B cell (primary cell): Measurements from ENCODE around the gene SYT11. TPM values are rescaled to one million over a fixed set of nuclear protein-coding genes. Genes with fewer than 3 reads are reported as not detected.
A peak's percentile ranks its signal among the peaks of the same experiment; 100 is the strongest.

Experiments
- ATAC-seq: fragments of 200-7000 bp; cut with Tn5 transposase; one replicate; pipeline ENCODE4 v1.10.0; 2021; ENCODE audit warnings: low read depth, mild to moderate bottlenecking, moderate number of reproducible peaks, moderate library complexity
- CTCF ChIA-PET: fragments of 350-600 bp; sonication (Branson Sonifier 250); formaldehyde crosslinking; loops from one replicate; lab custom pipeline; 2021; ENCODE audit warnings: antibody characterized with exemption, inconsistent platforms; lab: Charles Lee
- POLR2A ChIA-PET: fragments of 350-600 bp; sonication (Branson Sonifier 250); formaldehyde crosslinking; loops from one replicate; lab custom pipeline; 2021; ENCODE audit warnings: antibody characterized with exemption; lab: Charles Lee
- DNase-seq: peaks from one replicate; pipeline ENCODE4 v3.0.0; 2013
- H2AFZ ChIP-seq: 2 replicates; pipeline ENCODE4 v1.6.1; 2012; ENCODE audit warnings: mild to moderate bottlenecking, low read depth, low read length; ENCODE audit not compliant: insufficient read depth, poor library complexity, severe bottlenecking
- H3K27ac ChIP-seq, 2 donors: 1 replicate in 1 of 2; 2 replicates in 1 of 2; pipeline ENCODE4 v1.5.1; 2012 to 2013; ENCODE audit warnings: low read length in 2 of 2, mild to moderate bottlenecking in 2 of 2, moderate library complexity in 1 of 2
- H3K27me3 ChIP-seq, 4 experiments: fragments of 200-600 bp in 1 of 4; sonication (generic) in 1 of 4; replicated peaks in 1 of 4; 1 replicate in 2 of 4; 2 replicates in 2 of 4; pipeline versions ENCODE4 v1.6.1 to v1.7.0; 2013 to 2016; ENCODE audit warnings: low read length in 3 of 4, mild to moderate bottlenecking in 2 of 4, mixed read lengths in 1 of 4, moderate library complexity in 1 of 4; ENCODE audit not compliant: insufficient read depth in 4 of 4, control insufficient read depth in 3 of 4; ENCODE audit errors: control extremely low read depth in 1 of 4
- H3K36me3 ChIP-seq, 2 experiments: replicated peaks in 1 of 2; 1 replicate in 1 of 2; 2 replicates in 1 of 2; pipeline versions ENCODE4 v1.6.1 to v1.7.1; 2013; ENCODE audit warnings: low read length in 1 of 2; ENCODE audit not compliant: insufficient read depth in 2 of 2, control insufficient read depth in 1 of 2; ENCODE audit errors: control extremely low read depth in 1 of 2, extremely low read depth in 1 of 2
- H3K4me1 ChIP-seq, 2 donors: fragments of 200-600 bp in 1 of 2; sonication (generic) in 1 of 2; 1 replicate in 1 of 2; 2 replicates in 1 of 2; pipeline versions ENCODE4 v1.5.1 to v1.6.1; 2013 to 2017; ENCODE audit warnings: low read length in 2 of 2; ENCODE audit not compliant: control insufficient read depth in 2 of 2, insufficient read depth in 2 of 2
- H3K4me2 ChIP-seq: replicated peaks from 2 replicates; pipeline ENCODE3; 2012; ENCODE audit warnings: mild to moderate bottlenecking, low read depth, low read length; ENCODE audit not compliant: poor library complexity, severe bottlenecking
- H3K4me3 ChIP-seq, 5 experiments: fragments of 200-600 bp in 1 of 5; sonication (generic) in 1 of 5; 1 replicate in 3 of 5; 2 replicates in 2 of 5; pipeline versions ENCODE4 v1.5.1 to v1.7.0; 2011 to 2016; ENCODE audit warnings: low read length in 4 of 5, mild to moderate bottlenecking in 4 of 5, low read depth in 2 of 5, control low read depth in 1 of 5, moderate library complexity in 1 of 5; ENCODE audit not compliant: insufficient read depth in 1 of 5; ENCODE audit errors: control extremely low read depth in 1 of 5, extremely low read depth in 1 of 5
- H3K79me2 ChIP-seq: fragments of 200-600 bp; sonication (generic); one replicate; pipeline ENCODE4 v1.6.0; 2016; ENCODE audit warnings: low read length; ENCODE audit not compliant: control insufficient read depth, insufficient read depth
- H3K9ac ChIP-seq: fragments of 200-600 bp; sonication (generic); 2 replicates; pipeline ENCODE4 v1.6.1; 2017; ENCODE audit warnings: mild to moderate bottlenecking, low read length, moderate library complexity
- H3K9me3 ChIP-seq, 3 donors: one replicate each; pipeline versions ENCODE4 v1.6.1 to v1.7.1; 2013; ENCODE audit warnings: low read length in 2 of 3; ENCODE audit not compliant: control insufficient read depth in 2 of 3, insufficient read depth in 1 of 3; ENCODE audit errors: control extremely low read depth in 1 of 3
- H4K20me1 ChIP-seq: 2 replicates; pipeline ENCODE4 v1.6.0; 2012; ENCODE audit warnings: mild to moderate bottlenecking, low read length; ENCODE audit not compliant: insufficient read depth, control insufficient read depth, poor library complexity, severe bottlenecking
- H3K27ac Mint-ChIP-seq: one replicate; pipeline ENCODE4 v1.8.0; 2021; ENCODE audit warnings: mixed read lengths
- H3K27me3 Mint-ChIP-seq: one replicate; pipeline ENCODE4 v1.8.0; 2021; ENCODE audit warnings: mixed read lengths
- H3K4me1 Mint-ChIP-seq: one replicate; pipeline ENCODE4 v1.8.0; 2021; ENCODE audit warnings: mixed read lengths
- H3K4me3 Mint-ChIP-seq: one replicate; pipeline ENCODE4 v1.8.0; 2021; ENCODE audit warnings: mixed read lengths
- H3K9me3 Mint-ChIP-seq: one replicate; pipeline ENCODE4 v1.8.0; 2022; ENCODE audit warnings: mixed read lengths; ENCODE audit not compliant: insufficient read depth
- EZH2 ChIP-seq: IDR thresholded peaks from 2 replicates; pipeline ENCODE4 v1.6.1; 2012; ENCODE audit warnings: borderline replicate concordance, low read depth, mild to moderate bottlenecking, moderate library complexity, low read length; ENCODE audit not compliant: insufficient read depth, poor library complexity, severe bottlenecking
- WGBS: methylation state at CpG from one replicate; pipeline ENCODE4 v1.1.5; 2013; ENCODE audit warnings: missing lambda C conversion rate; ENCODE audit not compliant: insufficient coverage; 5-methylcytosine and 5-hydroxymethylcytosine counted together
- intact Hi-C: fragments of 100-400 bp; cut with micrococcal nuclease; formaldehyde crosslinking; loops from one replicate; pipeline ENCODE4 v1.10.0; 2022
- polyA plus RNA-seq: library from polyadenylated mRNA; depleted of rRNA; stranded (reverse); fragments of >200 nt; gene quantifications from 2 replicates; pipeline ENCODE4 v1.2.3, GENCODE V29; 2012
- total RNA-seq, 2 donors: library from RNA; stranded (reverse); fragments of 120-200 nt in 1 of 2; gene quantifications; 1 replicate in 1 of 2; 2 replicates in 1 of 2; pipeline versions ENCODE4 v1.2.3 to v1.2.4, GENCODE V29; 2013 to 2022
- TF ChIP-seq, protein P1 (sequence below): fragments of 200-600 bp; IDR thresholded peaks from one replicate; pipeline ENCODE4 v1.8.0; 2022; ENCODE audit warnings: antibody characterized with exemption, mild to moderate bottlenecking

Gene SYT11
- total and polyA plus RNA-seq, 2 donors (not counting 1 experiment from before 2014, with no cell fraction given): 1.8 to 6.6 TPM

DNA sequence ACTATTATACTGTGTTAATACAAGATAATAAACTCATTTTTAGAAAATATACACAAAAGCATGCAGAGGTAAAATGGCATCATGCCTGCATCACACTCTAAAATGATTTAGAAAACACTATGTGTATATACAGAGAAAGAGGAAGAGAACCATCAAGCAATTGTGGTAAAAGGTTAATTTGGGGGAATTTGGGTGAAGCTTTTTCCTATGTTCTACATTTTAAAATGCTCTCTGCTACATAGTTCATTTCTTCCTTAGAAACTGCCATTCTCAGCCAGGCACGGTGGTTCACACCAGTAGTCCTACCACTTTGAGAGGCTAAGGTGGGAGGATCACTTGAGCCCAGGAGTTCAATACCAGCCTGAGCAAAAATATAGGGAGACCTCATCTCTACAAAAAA is 46.5 kb upstream of the SYT11 start:
- H3K36me3 ChIP-seq: peaks cover 4 to 50% of the 10 kb centered on the region in 2 experiments
- H3K27ac ChIP-seq: no peak overlapping the region
- no peaks in the 10 kb centered on the region for H3K27me3 ChIP-seq
- ATAC-seq (no peak), DNase-seq (no peak)
- Mint-ChIP-seq H3K27me3 (no peaks in the 10 kb centered on the region), H3K27ac (peak overlapping the region; percentile 46), H3K4me3 (no peak overlapping the region), H3K4me1 (peaks cover 14% of the 10 kb centered on the region), H3K9me3 (no peaks in the 10 kb centered on the region)
- H3K4me3 ChIP-seq: no peak overlapping the region
- intact Hi-C loops: no loop called here
- H3K4me1 ChIP-seq: peaks cover 12% of the 10 kb centered on the region in 2 donors
- H3K79me2 ChIP-seq: peaks cover 14% of the 10 kb centered on the region
- no peak for TF ChIP-seq EZH2
- TF ChIP-seq, protein P1, sequence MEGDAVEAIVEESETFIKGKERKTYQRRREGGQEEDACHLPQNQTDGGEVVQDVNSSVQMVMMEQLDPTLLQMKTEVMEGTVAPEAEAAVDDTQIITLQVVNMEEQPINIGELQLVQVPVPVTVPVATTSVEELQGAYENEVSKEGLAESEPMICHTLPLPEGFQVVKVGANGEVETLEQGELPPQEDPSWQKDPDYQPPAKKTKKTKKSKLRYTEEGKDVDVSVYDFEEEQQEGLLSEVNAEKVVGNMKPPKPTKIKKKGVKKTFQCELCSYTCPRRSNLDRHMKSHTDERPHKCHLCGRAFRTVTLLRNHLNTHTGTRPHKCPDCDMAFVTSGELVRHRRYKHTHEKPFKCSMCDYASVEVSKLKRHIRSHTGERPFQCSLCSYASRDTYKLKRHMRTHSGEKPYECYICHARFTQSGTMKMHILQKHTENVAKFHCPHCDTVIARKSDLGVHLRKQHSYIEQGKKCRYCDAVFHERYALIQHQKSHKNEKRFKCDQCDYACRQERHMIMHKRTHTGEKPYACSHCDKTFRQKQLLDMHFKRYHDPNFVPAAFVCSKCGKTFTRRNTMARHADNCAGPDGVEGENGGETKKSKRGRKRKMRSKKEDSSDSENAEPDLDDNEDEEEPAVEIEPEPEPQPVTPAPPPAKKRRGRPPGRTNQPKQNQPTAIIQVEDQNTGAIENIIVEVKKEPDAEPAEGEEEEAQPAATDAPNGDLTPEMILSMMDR: no peak
- no peak overlapping the region for H3K4me2 ChIP-seq
- H4K20me1 ChIP-seq: no peaks in the 10 kb centered on the region
- CTCF ChIA-PET: no interaction called here
- no peak overlapping the region for H3K9ac ChIP-seq
- POLR2A ChIA-PET: no interaction called here
- H2AFZ ChIP-seq: no peak overlapping the region
- no peaks in the 10 kb centered on the region for H3K9me3 ChIP-seq
- WGBS: no CpG with 5 or more reads among the region's 1 CpG

DNA sequence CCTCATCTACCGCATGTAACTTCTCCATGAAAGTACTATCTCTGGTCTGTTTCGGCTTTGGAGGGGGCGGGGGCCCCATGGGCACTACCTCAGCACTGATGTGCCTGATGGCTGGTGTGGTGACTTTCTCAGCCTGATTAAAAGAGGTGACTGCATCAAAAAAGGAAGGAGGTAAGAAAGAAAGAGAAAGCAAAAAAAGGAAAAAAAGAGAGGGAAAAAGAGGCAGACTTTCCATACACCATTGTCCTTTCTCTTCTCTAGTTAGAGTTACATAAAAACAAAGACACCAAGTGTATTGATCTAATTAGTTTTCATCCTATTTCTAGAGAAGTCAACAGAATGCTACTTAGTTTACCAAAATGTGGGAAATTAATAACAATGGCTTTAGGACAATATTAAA is 45.7 kb upstream of the SYT11 start:
- no peaks in the 10 kb centered on the region for H4K20me1 ChIP-seq
- H3K4me1 Mint-ChIP-seq: peaks cover 9% of the 10 kb centered on the region
- no peaks in the 10 kb centered on the region for H3K27me3 ChIP-seq
- TF ChIP-seq, protein P1: no peak
- no peak for TF ChIP-seq EZH2
- WGBS: no CpG with 5 or more reads among the region's 3 CpGs
- H2AFZ ChIP-seq: no peak overlapping the region
- no peak for DNase-seq
- H3K27ac Mint-ChIP-seq: peak overlapping the region; percentile 32
- H3K79me2 ChIP-seq: peaks cover 6% of the 10 kb centered on the region
- no peak overlapping the region for H3K4me3 Mint-ChIP-seq
- POLR2A ChIA-PET: no interaction called here
- H3K9me3 Mint-ChIP-seq: no peaks in the 10 kb centered on the region
- no peak overlapping the region for H3K4me3 ChIP-seq
- H3K27me3 Mint-ChIP-seq: no peaks in the 10 kb centered on the region
- H3K9ac ChIP-seq: no peak overlapping the region
- peaks cover 4 to 5% of the 10 kb centered on the region in 2 donors for H3K4me1 ChIP-seq
- H3K9me3 ChIP-seq: no peaks in the 10 kb centered on the region
- CTCF ChIA-PET: no interaction called here
- H3K4me2 ChIP-seq: no peak overlapping the region
- no peak for ATAC-seq
- no peak overlapping the region for H3K27ac ChIP-seq
- intact Hi-C loops: no loop called here
- H3K36me3 ChIP-seq: peaks cover 1 to 57% of the 10 kb centered on the region in 2 experiments
